A204.1 (cell line): ENCODE measurements around the gene LYL1.
"Not testable (repeated sequence)": the region's sequence is repeated elsewhere in the genome, so short reads cannot be mapped to it uniquely, and the experiment has no call there.

ENCODE experiments used
- FAIRE-seq: peaks from 2 replicates; lab custom pipeline; 2012; peaks lifted over from hg19 to GRCh38; lab: Jason Lieb, UNC

Gene LYL1

GRCh38 chr19:13102666-13103580 lies at the start of gene LYL1:
TSS of gene LYL1 (minus strand) at chr19:13102858. CDS start at chr19:13101171, 1,687 bp downstream.
- no peak for FAIRE-seq

- FAIRE-seq: no peak
Measured at GRCh38 chr19:13151605-13152355, 49.1 kb upstream of the LYL1 start.

- no peak for FAIRE-seq
Measured at GRCh38 chr19:13150931-13151604, 48.4 kb upstream of the LYL1 start.

- FAIRE-seq: peak; percentile 79
Measured at GRCh38 chr19:13150187-13150930, 47.7 kb upstream of the LYL1 start, which contains the start of the genes IER2 and STX10. TSS of gene IER2 (plus strand) at chr19:13150411. CDS start at chr19:13153187, 2,776 bp downstream. TSS of gene STX10 (minus strand) at chr19:13150375. CDS start at chr19:13150173, 202 bp downstream.

- FAIRE-seq: no peak
Measured at GRCh38 chr19:13149628-13150186, 47.0 kb upstream of the LYL1 start.

- not testable (repeated sequence) for FAIRE-seq
Measured at GRCh38 chr19:13149173-13149627, 46.5 kb upstream of the LYL1 start.

GRCh38 chr19:13146763-13147563 lies 44.3 kb upstream of the LYL1 start:
- no peak for FAIRE-seq

GRCh38 chr19:13139633-13140311 lies 37.1 kb upstream of the LYL1 start:
- FAIRE-seq: no peak

GRCh38 chr19:13138916-13139198 lies 36.2 kb upstream of the LYL1 start:
- no peak for FAIRE-seq

- FAIRE-seq: no peak
Measured at GRCh38 chr19:13138171-13138915, 35.7 kb upstream of the LYL1 start.

GRCh38 chr19:13137290-13137794 lies 34.7 kb upstream of the LYL1 start:
- no peak for FAIRE-seq

GRCh38 chr19:13135068-13136062 lies 32.7 kb upstream of the LYL1 start:
- FAIRE-seq: no peak

- FAIRE-seq: no peak
Measured at GRCh38 chr19:13134626-13135025, 32.0 kb upstream of the LYL1 start.

GRCh38 chr19:13133241-13133870 lies 30.7 kb upstream of the LYL1 start:
- FAIRE-seq: no peak

GRCh38 chr19:13132471-13133180 lies 30.0 kb upstream of the LYL1 start:
- no peak for FAIRE-seq

- FAIRE-seq: no peak
Measured at GRCh38 chr19:13130886-13131490, 28.3 kb upstream of the LYL1 start.
